Ascending aorta (tissue), 2 donors: ENCODE results near the gene SETBP1. TPM values are rescaled to one million over a fixed set of nuclear protein-coding genes. Genes with fewer than 3 reads are reported as not detected.

Experiments
- DNase-seq, 2 donors: peaks; one replicate each; pipeline ENCODE4 v3.0.0-alpha.2; 2019; ENCODE audit warnings: low spot score in 2 of 2
- H3K27ac ChIP-seq, 2 donors: fragments of 200-600 bp; sonication (generic); one replicate each; pipeline ENCODE4 v1.5.1; 2016 to 2017; ENCODE audit warnings: mild to moderate bottlenecking in 1 of 2
- H3K27me3 ChIP-seq: fragments of 200-600 bp; sonication (generic); one replicate; pipeline ENCODE4 v1.5.1; 2017
- H3K36me3 ChIP-seq, 2 donors: fragments of 200-600 bp; sonication (generic); one replicate each; pipeline ENCODE4 v1.5.1; 2016
- H3K4me1 ChIP-seq, 2 donors: fragments of 200-600 bp; sonication (generic); one replicate each; pipeline ENCODE4 v1.5.1; 2016 to 2017; ENCODE audit warnings: mild to moderate bottlenecking in 1 of 2
- H3K4me3 ChIP-seq, 2 donors: fragments of 200-600 bp; sonication (generic); one replicate each; pipeline ENCODE4 v1.5.1; 2016 to 2017; ENCODE audit warnings: mild to moderate bottlenecking in 1 of 2
- H3K9me3 ChIP-seq, 2 donors: fragments of 200-600 bp; sonication (generic); one replicate each; pipeline ENCODE4 v1.5.1; 2016
- CTCF ChIP-seq, 3 experiments: fragments of 200-600 bp in 2 of 3; fragments of 450-650 bp in 1 of 3; sonication (generic) in 2 of 3; IDR thresholded peaks; one replicate each; pipeline ENCODE4 v1.5.1; 2016 to 2019; ENCODE audit warnings: antibody characterized with exemption in 3 of 3, mild to moderate bottlenecking in 1 of 3, moderate library complexity in 1 of 3
- intact Hi-C: fragments of 100-400 bp; cut with DNase I; formaldehyde crosslinking; loops from one replicate; pipeline ENCODE4 v1.15.1; 2023
- total RNA-seq: library from RNA; depleted of rRNA; stranded (reverse); fragments of >200 nt; gene quantifications from one replicate; pipeline ENCODE4 v1.1.0, GENCODE V29; 2016

SETBP1 gene
- total RNA-seq, 1 donor from 2014 or later, result 23.5 TPM

GRCh38 chr18:44732599-44732998, 51.9 kb downstream of the SETBP1 start:
- Histone ChIP-seq H3K27me3 (no peaks in the 10 kb centered on the region), H3K27ac (no peak overlapping the region), H3K4me3 (no peak overlapping the region), H3K4me1 (peaks cover 0 to 4% of the 10 kb centered on the region in 2 donors), H3K36me3 (no peaks in the 10 kb centered on the region), H3K9me3 (no peaks in the 10 kb centered on the region)
- intact Hi-C loops, result no loop called here
- DNase-seq, result no peak
- no peak for TF ChIP-seq CTCF (IDR thresholded peaks at IDR 0.05)

DNA sequence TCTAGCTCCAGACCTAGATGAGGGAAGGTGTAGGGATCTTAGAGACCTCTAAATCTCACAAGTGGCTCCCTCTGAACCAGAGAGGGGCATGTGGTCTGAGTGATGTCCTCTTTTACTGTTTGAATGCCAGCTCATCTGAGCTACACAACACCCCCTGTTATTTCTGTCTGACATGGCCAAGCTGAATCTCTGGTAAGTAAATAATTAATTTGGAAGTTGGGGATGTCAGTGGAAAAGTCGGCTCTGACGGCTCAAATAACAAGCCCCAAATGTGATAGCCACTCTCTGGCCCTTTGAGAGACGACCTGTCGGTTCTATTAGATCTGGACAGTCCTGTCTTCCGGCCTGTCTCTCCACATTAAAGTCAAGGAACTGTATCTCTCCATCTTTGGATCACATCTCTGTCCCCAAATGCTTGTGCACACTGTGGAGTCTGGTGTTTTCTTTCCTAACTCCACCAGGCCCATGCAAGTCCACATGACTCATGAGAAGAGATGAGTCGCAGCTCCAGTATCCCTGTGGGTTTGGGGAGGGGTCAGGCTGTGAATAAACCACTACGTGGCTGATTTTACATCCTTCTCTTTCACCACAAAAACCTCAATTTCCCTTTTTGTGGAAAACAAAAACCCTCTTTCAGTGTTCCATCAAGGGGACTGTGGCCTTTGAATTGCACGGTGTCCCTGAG, 52.5 kb downstream of the SETBP1 start:
- no peak for TF ChIP-seq CTCF (IDR thresholded peaks at IDR 0.05)
- H3K27me3 ChIP-seq, result no peaks in the 10 kb centered on the region
- peaks cover 0 to 4% of the 10 kb centered on the region in 2 donors for H3K4me1 ChIP-seq
- no peak overlapping the region for H3K4me3 ChIP-seq
- intact Hi-C loops, result no loop called here
- H3K27ac ChIP-seq, result no peak overlapping the region
- H3K9me3 ChIP-seq, result no peaks in the 10 kb centered on the region
- DNase-seq, result no peak
- no peaks in the 10 kb centered on the region for H3K36me3 ChIP-seq

- intact Hi-C loops, result no loop called here
- Histone ChIP-seq H3K27ac (no peak overlapping the region), H3K9me3 (no peaks in the 10 kb centered on the region), H3K4me3 (no peak overlapping the region), H3K4me1 (peaks cover 0 to 4% of the 10 kb centered on the region in 2 donors), H3K27me3 (no peaks in the 10 kb centered on the region), H3K36me3 (no peaks in the 10 kb centered on the region)
- TF ChIP-seq CTCF (IDR thresholded peaks at IDR 0.05), result no peak
- no peak for DNase-seq
Observed at GRCh38 chr18:44733754-44734465, 53.2 kb downstream of the SETBP1 start.

DNA sequence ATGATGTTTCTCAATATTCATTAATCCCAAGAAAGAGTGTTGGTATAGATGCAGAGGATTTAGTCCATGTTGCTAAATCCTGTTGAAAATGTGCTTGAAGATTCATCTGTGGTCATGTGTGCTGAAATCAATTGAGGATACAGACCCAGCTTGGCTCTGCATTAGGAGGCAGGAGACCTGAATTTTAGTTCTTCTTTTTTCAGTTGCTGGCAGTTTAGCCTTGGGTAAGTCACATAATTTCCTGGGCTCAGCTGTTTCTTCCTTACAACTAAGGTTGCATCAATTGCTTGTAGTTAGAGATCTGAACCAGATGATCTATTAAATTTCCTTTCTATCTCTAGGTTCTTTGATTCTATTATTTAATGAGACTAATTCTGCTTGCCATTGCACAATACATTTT, 54.4 kb downstream of the SETBP1 start:
- Histone ChIP-seq H3K4me3 (no peak overlapping the region), H3K27ac (no peak overlapping the region), H3K27me3 (no peaks in the 10 kb centered on the region), H3K9me3 (no peaks in the 10 kb centered on the region), H3K36me3 (no peaks in the 10 kb centered on the region), H3K4me1 (peaks cover 0 to 4% of the 10 kb centered on the region in 2 donors)
- intact Hi-C loops, result no loop called here
- TF ChIP-seq CTCF (IDR thresholded peaks at IDR 0.05), result no peak
- no peak for DNase-seq

GRCh38 chr18:44736664-44737380, 56.1 kb downstream of the SETBP1 start:
- peaks cover 0 to 4% of the 10 kb centered on the region in 2 donors for H3K4me1 ChIP-seq
- H3K36me3 ChIP-seq, result no peaks in the 10 kb centered on the region
- DNase-seq, result no peak
- no peaks in the 10 kb centered on the region for H3K9me3 ChIP-seq
- no peak overlapping the region for H3K27ac ChIP-seq
- intact Hi-C loops, result no loop called here
- no peak overlapping the region for H3K4me3 ChIP-seq
- TF ChIP-seq CTCF (IDR thresholded peaks at IDR 0.05), result no peak
- H3K27me3 ChIP-seq, result no peaks in the 10 kb centered on the region
